BJ (cell line): ENCODE data around the gene NEK8. TPM values are rescaled to one million over a fixed set of nuclear protein-coding genes. Genes with fewer than 3 reads are reported as not detected.
A peak's percentile ranks its signal among the peaks of the same experiment; 100 is the strongest.

ENCODE experiments used
- CTCF ChIA-PET: fragments of 350-600 bp; formaldehyde crosslinking; extraction: SDS; loops from one replicate; lab custom pipeline; 2021; ENCODE audit warnings: antibody characterized with exemption, inconsistent platforms; lab: Yijun Ruan, JAX
- POLR2A ChIA-PET: fragments of 300-600 bp; sonication (Branson Sonifier 250); formaldehyde crosslinking; extraction: SDS; loops from one replicate; lab custom pipeline; 2021; ENCODE audit warnings: antibody characterized with exemption; lab: Charles Lee
- DNase-seq: peaks from one replicate; pipeline ENCODE4 v3.0.0-alpha.2; 2011; ENCODE audit warnings: low read depth
- H3K27me3 ChIP-seq: 2 replicates; pipeline ENCODE4 v1.6.0; 2011; ENCODE audit warnings: low read length; ENCODE audit not compliant: control insufficient read depth, insufficient read depth
- H3K36me3 ChIP-seq: 2 replicates; pipeline ENCODE4 v1.5.1; 2011; ENCODE audit warnings: low read length; ENCODE audit not compliant: control insufficient read depth, insufficient read depth
- H3K4me3 ChIP-seq: 2 replicates; pipeline ENCODE4 v1.5.1; 2011; ENCODE audit warnings: low read depth, mild to moderate bottlenecking, control low read depth, low read length
- polyA plus RNA-seq: library from polyadenylated mRNA; depleted of rRNA; stranded (reverse); fragments of >200 nt; gene quantifications from 2 replicates; pipeline ENCODE4 v1.2.3, GENCODE V29; 2011
- TF ChIP-seq, protein P1 (sequence below): IDR thresholded peaks from 2 replicates; pipeline ENCODE4 v1.5.1; 2011; ENCODE audit warnings: low read depth, mild to moderate bottlenecking, control low read depth, inconsistent platforms, low read length, moderate library complexity; ENCODE audit not compliant: insufficient read depth

Gene NEK8
- polyA plus RNA-seq, 1 experiment = 5.3 TPM

- Histone ChIP-seq H3K36me3 (peaks cover 19% of the 10 kb centered on the region), H3K4me3 (peak overlapping the region; percentile 56), H3K27me3 (no peaks in the 10 kb centered on the region)
- POLR2A ChIA-PET = interaction anchor here (0.6 to 2.4 kb wide), 4 partner anchors 9 to 66 kb away, joined by 3 to 40 read pairs (median 4); partner anchors contain the start of genes BLTP2, RPL23A and SDF2
- DNase-seq = peak; percentile 49
- CTCF ChIA-PET = interaction anchor here (1.0 to 3.7 kb wide), 5 partner anchors 9 to 39 kb away, joined by 3 to 17 read pairs (median 4); partner anchors contain the start of genes RPL23A and TLCD1
- TF ChIP-seq, protein P1, sequence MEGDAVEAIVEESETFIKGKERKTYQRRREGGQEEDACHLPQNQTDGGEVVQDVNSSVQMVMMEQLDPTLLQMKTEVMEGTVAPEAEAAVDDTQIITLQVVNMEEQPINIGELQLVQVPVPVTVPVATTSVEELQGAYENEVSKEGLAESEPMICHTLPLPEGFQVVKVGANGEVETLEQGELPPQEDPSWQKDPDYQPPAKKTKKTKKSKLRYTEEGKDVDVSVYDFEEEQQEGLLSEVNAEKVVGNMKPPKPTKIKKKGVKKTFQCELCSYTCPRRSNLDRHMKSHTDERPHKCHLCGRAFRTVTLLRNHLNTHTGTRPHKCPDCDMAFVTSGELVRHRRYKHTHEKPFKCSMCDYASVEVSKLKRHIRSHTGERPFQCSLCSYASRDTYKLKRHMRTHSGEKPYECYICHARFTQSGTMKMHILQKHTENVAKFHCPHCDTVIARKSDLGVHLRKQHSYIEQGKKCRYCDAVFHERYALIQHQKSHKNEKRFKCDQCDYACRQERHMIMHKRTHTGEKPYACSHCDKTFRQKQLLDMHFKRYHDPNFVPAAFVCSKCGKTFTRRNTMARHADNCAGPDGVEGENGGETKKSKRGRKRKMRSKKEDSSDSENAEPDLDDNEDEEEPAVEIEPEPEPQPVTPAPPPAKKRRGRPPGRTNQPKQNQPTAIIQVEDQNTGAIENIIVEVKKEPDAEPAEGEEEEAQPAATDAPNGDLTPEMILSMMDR = no peak
These were observed 17.5 kb upstream of the NEK8 start for GRCh38 chr17:28710861-28711722.

DNA sequence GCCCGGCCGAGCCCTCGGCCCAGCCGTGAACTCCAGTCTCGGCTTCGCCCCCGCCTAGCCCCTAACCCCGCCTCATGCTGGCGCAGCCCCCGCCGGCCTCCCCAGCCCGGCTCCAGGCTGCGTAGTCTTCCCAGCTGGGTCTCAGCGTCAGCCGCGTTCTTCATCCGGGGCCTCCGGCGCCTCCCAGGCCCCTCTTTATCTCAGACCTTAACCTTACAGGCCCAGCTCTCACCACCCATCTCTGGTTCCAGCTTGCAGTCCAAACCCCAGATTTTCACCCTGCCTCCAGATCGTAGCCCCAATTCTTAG is 16.9 kb upstream of the NEK8 start, which contains the start of gene PROCA1:
Gene PROCA1 (minus strand): TSS at position 166 of the 309 bp plus-strand sequence. CDS start 228 bp downstream, outside the sequence.
- TF ChIP-seq, protein P1 = no peak
- Histone ChIP-seq H3K36me3 (peaks cover 19% of the 10 kb centered on the region), H3K27me3 (no peaks in the 10 kb centered on the region), H3K4me3 (peak within 1 kb of the TSS; percentile 56)
- ChIA-PET CTCF (interaction anchor here (1.0 to 3.7 kb wide), 4 partner anchors 8 to 15 kb away, joined by 3 to 17 read pairs (median 4); partner anchors contain the start of genes RPL23A and TLCD1), POLR2A (interaction anchor here (0.6 to 2.4 kb wide), 2 partner anchors 8 to 10 kb away, joined by 4 to 40 read pairs; partner anchors contain the start of gene RPL23A)
- no peak for DNase-seq

DNA sequence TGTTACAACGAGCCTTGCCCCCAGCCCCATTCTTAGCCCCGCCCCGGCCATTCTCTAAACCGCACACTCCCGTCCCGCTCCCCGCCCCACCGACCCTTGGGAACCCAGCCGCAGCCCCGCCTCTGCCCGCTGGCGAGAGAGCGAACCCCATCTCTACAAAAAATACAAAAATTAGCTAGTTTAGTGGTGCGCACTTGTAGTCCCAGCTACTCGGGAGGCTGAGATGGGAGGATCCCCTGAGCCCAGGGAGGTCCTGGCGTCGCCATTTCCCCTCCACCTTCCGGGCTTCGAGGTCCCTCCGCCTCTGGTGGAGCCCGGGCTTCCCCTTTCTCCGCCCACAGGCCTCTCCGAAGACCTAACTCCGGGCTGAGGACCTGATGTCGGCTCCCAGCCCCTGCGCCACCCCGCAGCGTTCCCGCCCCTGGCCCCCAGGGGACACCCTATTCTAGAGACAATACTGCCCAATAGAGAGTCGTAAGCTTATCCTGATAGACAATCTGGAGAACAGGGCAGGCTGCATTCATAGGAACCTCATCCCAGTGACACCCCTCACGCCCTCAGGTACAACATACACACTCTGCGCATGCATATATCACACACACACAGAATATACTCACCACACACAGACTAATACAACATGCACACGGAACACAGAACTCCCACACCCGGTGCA is 16.4 kb upstream of the NEK8 start:
- POLR2A ChIA-PET = interaction anchor here (2.4 kb wide), 1 partner anchor 7 kb away, joined by 40 read pairs; the partner anchor contains the start of gene RPL23A
- TF ChIP-seq, protein P1 = no peak
- H3K36me3 ChIP-seq = peaks cover 19% of the 10 kb centered on the region
- H3K27me3 ChIP-seq = no peaks in the 10 kb centered on the region
- no peak overlapping the region; the same call in 1 of the 2 replicates for H3K4me3 ChIP-seq
- no peak for DNase-seq
- CTCF ChIA-PET = interaction anchor here (1.4 to 3.7 kb wide), 3 partner anchors 8 to 14 kb away, joined by 4 to 17 read pairs (median 4); partner anchors contain the start of genes RPL23A and TLCD1

DNA sequence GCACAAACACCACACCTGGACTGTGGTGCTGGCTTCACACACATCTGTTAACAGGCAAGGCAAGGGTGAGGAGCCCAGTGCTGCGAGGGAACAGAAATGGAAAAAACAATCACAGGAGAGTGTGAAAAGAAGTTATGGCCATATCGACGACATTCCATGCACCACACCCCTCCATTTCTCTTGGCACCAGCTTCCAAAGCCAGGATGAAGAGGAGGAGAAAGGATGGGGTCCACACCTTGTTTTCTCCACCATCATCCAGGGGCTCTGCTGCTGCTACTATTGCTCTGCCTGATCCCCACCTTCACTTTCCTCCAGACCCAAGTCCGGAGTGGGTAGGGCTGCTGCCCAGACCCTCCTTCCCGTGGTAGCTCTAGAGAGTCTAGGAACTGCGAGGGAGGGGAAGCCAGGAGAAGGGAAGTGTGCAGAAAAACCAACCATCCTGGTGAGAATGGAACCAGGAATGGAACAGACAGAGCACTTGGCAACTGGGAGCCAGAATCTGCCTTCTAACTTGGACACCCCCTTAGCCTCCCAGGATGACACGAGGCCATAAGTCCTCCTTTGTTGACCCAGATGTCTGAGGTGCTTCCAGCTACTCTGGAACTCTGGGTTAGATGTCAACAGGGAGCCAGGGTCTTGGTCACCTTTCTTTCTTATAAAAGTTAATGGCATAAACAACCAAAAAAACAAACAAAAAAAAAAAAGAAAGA is 15.7 kb upstream of the NEK8 start:
- CTCF ChIA-PET = interaction anchor here (0.6 to 4.5 kb wide), 4 partner anchors 7 to 239 kb away, joined by 3 to 21 read pairs (median 10); partner anchors contain the start of genes RPL23A and TLCD1
- POLR2A ChIA-PET = interaction anchor here (0.6 kb wide), 1 partner anchor 34 kb away, joined by 4 read pairs; no protein-coding TSS in a partner anchor
- TF ChIP-seq, protein P1 = no peak
- no peak overlapping the region for H3K4me3 ChIP-seq
- no peak for DNase-seq
- no peaks in the 10 kb centered on the region for H3K27me3 ChIP-seq
- H3K36me3 ChIP-seq = peaks cover 19% of the 10 kb centered on the region
